ENCODE measurements around the gene AFF1. TPM values are rescaled to one million over a fixed set of nuclear protein-coding genes. Genes with fewer than 3 reads are reported as not detected.

The AFF1 gene
- total and polyA plus RNA-seq, 7 donors, result 7.2 to 100 (median 61.7) TPM

DNA sequence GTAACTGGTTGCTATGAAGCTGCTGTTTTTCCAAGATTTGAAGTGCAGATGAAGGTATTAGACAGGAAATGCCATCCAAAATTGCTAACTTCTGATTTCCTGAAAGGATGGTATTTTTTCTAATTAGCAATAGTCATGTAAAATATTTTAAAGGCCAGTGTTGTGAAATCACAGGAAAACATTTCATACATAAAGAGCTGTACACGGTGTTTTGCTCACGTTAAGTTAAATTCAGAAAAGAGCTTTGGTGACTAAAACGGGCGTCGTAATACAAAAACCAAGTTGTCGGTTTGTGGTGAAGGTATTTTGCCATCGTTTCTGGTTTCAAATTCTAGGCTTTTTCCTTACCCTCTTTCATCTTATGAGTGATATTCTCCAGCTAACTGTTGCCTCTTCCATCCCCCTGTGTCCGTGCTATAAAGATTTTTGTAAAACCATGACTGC, 39.8 kb downstream of the AFF1 start:
- Histone ChIP-seq H3K27me3 (no peaks in the 10 kb centered on the region), H3K4me3 (no peak overlapping the region), H3K36me3 (no peaks in the 10 kb centered on the region), H3K4me1 (peaks cover 0 to 41% (median 27%) of the 10 kb centered on the region in 4 donors), H3K27ac (no peak overlapping the region), H3K9me3 (no peaks in the 10 kb centered on the region)
- intact Hi-C loops (cut with DNase I), result no loop called here
- 70 to 77% methylated on average over 8 of the region's 8 CpGs for WGBS, 2 donors
- no peak for TF ChIP-seq POLR2A (IDR thresholded peaks at IDR 0.05)
- TF ChIP-seq POLR2AphosphoS5 (IDR thresholded peaks at IDR 0.05), result no peak
- TF ChIP-seq EP300 (IDR thresholded peaks at IDR 0.05), result no peak
- TF ChIP-seq, protein P1, sequence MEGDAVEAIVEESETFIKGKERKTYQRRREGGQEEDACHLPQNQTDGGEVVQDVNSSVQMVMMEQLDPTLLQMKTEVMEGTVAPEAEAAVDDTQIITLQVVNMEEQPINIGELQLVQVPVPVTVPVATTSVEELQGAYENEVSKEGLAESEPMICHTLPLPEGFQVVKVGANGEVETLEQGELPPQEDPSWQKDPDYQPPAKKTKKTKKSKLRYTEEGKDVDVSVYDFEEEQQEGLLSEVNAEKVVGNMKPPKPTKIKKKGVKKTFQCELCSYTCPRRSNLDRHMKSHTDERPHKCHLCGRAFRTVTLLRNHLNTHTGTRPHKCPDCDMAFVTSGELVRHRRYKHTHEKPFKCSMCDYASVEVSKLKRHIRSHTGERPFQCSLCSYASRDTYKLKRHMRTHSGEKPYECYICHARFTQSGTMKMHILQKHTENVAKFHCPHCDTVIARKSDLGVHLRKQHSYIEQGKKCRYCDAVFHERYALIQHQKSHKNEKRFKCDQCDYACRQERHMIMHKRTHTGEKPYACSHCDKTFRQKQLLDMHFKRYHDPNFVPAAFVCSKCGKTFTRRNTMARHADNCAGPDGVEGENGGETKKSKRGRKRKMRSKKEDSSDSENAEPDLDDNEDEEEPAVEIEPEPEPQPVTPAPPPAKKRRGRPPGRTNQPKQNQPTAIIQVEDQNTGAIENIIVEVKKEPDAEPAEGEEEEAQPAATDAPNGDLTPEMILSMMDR (IDR thresholded peaks at IDR 0.05), result no peak
- DNase-seq, result no peak

DNA sequence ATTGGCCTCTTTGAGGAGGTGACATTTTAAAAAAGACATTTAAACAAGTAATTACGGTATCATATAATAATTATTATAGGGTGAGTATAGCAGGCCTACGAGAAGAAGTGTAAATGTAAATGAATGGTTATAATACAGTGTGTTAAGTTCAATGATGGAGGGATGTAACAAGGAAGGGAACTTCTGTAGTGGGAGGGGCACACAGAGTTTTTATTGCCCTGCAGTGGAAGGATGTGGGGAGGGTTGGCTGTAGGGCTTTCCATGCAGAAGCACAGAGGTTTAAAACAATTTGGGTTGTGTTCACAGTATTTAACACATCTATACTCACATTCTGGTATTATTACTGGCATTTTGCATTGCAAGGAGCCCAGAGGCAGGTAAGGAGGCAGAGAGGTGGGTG, 41.1 kb downstream of the AFF1 start:
- peaks cover 0 to 31% (median 19%) of the 10 kb centered on the region in 4 donors for H3K4me1 ChIP-seq
- DNase-seq, result no peak
- no peaks in the 10 kb centered on the region for H3K9me3 ChIP-seq
- intact Hi-C loops (cut with DNase I), result no loop called here
- H3K27me3 ChIP-seq, result no peaks in the 10 kb centered on the region
- no peak for TF ChIP-seq EP300 (IDR thresholded peaks at IDR 0.05)
- TF ChIP-seq POLR2AphosphoS5 (IDR thresholded peaks at IDR 0.05), result no peak
- TF ChIP-seq POLR2A (IDR thresholded peaks at IDR 0.05), result no peak
- TF ChIP-seq, protein P1 (IDR thresholded peaks at IDR 0.05), result no peak
- 46 to 77% methylated on average over 2 of the region's 2 CpGs for WGBS, 2 donors
- H3K4me3 ChIP-seq, result no peak overlapping the region
- H3K36me3 ChIP-seq, result no peaks in the 10 kb centered on the region
- no peak overlapping the region for H3K27ac ChIP-seq

DNA sequence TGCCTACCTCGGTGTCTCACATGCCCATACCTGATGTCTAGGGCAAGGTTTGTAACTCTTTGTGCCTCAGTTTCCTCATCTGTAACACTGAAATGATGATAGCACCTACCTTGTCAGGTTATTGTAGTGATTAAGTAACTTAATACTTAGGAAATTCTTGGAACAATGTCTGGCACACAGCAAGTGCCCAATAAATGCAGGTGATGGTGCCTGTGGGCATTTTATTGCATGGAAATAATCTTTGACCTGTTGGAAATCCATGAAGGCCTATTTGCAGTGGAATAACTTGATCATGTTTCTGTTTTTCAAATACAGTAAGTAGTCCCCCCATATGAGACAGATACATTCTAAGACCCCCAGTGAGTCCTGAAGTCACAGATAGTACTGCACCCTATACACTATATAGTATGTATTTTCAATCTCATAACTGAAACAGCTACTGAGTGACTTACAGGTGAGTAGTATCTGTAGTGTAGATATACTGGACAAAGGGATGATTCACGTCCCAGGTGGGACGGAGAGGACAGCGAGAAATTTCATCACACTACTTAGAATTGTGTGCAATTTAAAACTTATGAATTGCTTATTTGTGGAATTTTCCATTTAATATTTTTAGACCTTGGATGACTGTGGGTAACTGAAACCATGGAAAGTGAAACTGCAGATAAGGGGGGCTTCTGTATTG, 42.1 kb downstream of the AFF1 start:
- WGBS, 2 donors, result 87 to 90% methylated on average over 4 of the region's 4 CpGs
- Histone ChIP-seq H3K4me3 (no peak overlapping the region), H3K36me3 (no peaks in the 10 kb centered on the region), H3K27me3 (no peaks in the 10 kb centered on the region), H3K9me3 (no peaks in the 10 kb centered on the region), H3K4me1 (peaks cover 0 to 22% (median 10%) of the 10 kb centered on the region in 4 donors), H3K27ac (no peak overlapping the region)
- TF ChIP-seq POLR2AphosphoS5 (IDR thresholded peaks at IDR 0.05) (no peak), POLR2A (IDR thresholded peaks at IDR 0.05) (no peak), EP300 (IDR thresholded peaks at IDR 0.05) (no peak)
- TF ChIP-seq, protein P1 (IDR thresholded peaks at IDR 0.05), result no peak
- DNase-seq, result no peak
- intact Hi-C loops (cut with DNase I), result no loop called here

DNA sequence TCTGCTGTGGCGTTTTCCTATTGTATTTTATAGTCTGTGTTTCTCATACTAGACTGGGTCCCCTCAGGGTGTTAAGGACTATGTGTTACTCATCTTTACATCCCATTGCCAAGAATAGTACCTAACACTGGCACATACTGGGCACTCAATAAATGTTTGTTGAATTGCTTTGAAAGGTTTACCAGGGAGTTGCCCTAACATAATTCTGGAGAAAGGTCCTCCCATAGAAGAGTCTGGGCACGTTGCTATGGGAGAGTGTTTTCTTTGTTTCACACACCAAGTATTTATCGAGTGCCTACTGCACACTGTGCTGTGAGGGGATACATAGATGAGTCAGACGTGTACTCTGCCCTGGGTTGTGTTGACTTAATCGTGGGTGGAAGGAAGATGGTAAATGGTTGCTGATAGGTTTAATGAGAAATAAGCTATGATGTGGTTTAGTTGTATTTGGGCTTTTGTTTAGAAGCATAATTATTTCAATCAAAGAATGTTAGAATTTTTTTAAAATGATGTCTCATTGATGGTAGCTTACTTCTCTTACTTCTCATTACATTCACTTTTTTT, 42.9 kb downstream of the AFF1 start:
- Histone ChIP-seq H3K27me3 (no peaks in the 10 kb centered on the region), H3K9me3 (no peaks in the 10 kb centered on the region), H3K27ac (no peak overlapping the region), H3K4me1 (peaks cover 0 to 15% (median 7%) of the 10 kb centered on the region in 4 donors), H3K36me3 (no peaks in the 10 kb centered on the region), H3K4me3 (no peak overlapping the region)
- DNase-seq, result no peak
- intact Hi-C loops (cut with DNase I), result no loop called here
- 15 to 50% methylated on average over 5 of the region's 5 CpGs for WGBS, 2 donors
- TF ChIP-seq, protein P1 (IDR thresholded peaks at IDR 0.05), result no peak
